HEK293 (cell line): ENCODE data around the gene AKAIN1.
A peak's percentile ranks its signal among the peaks of the same experiment; 100 is the strongest.

Experiments used
- CTCF ChIA-PET: fragments of 350-600 bp; formaldehyde crosslinking; extraction: SDS; loops from one replicate; lab custom pipeline; 2021; ENCODE audit warnings: antibody characterized with exemption; lab: Yijun Ruan, JAX
- POLR2A ChIA-PET: fragments of 300-600 bp; formaldehyde crosslinking; extraction: SDS; loops from one replicate; lab custom pipeline; 2020; ENCODE audit warnings: antibody characterized with exemption, inconsistent platforms; lab: Yijun Ruan, JAX
- H3K27ac ChIP-seq: fragments of 200-500 bp; sonication (Bioruptor generic); 2 replicates; pipeline ENCODE4 v1.5.1; 2014; ENCODE audit warnings: low read depth, low read length, control low read depth, inconsistent platforms; ENCODE audit errors: extremely low read depth
- H3K36me3 ChIP-seq, 2 experiments: fragments of 200-500 bp in 1 of 2; sonication (Bioruptor generic) in 1 of 2; 1 replicate in 1 of 2; 2 replicates in 1 of 2; pipeline ENCODE4 v1.5.1; 2014 to 2017; ENCODE audit warnings: inconsistent platforms in 2 of 2, low read length in 2 of 2; ENCODE audit not compliant: control insufficient read depth in 2 of 2, insufficient read depth in 1 of 2
- H3K4me1 ChIP-seq: fragments of 200-500 bp; sonication (Bioruptor generic); 2 replicates; pipeline ENCODE4 v1.5.1; 2014; ENCODE audit warnings: mild to moderate bottlenecking, low read length, inconsistent platforms; ENCODE audit not compliant: control insufficient read depth, insufficient read depth
- H3K4me3 ChIP-seq: 2 replicates; pipeline ENCODE4 v1.5.1; 2011; ENCODE audit warnings: low read depth, mild to moderate bottlenecking, control low read depth, low read length, moderate library complexity
- H3K9me3 ChIP-seq: fragments of 200-500 bp; sonication (Bioruptor generic); 2 replicates; pipeline ENCODE4 v1.5.1; 2014; ENCODE audit warnings: low read depth, low read length, inconsistent platforms; ENCODE audit not compliant: control insufficient read depth, insufficient read depth
- HIC1 ChIP-seq: fragments of 450-650 bp; formaldehyde crosslinking; IDR thresholded peaks from 2 replicates; pipeline ENCODE4 v1.5.1; 2016; ENCODE audit warnings: missing biosample characterization, missing genetic modification characterization
- HOXC10 ChIP-seq: sonication (generic); formaldehyde crosslinking; IDR thresholded peaks from 2 replicates; pipeline ENCODE4 v1.8.1; 2023; ENCODE audit warnings: mild to moderate bottlenecking, missing genetic modification reagents
- HOXD13 ChIP-seq: sonication (generic); formaldehyde crosslinking; IDR thresholded peaks from 2 replicates; pipeline ENCODE4 v1.8.0; 2022; ENCODE audit warnings: missing genetic modification reagents, borderline replicate concordance
- IKZF3 ChIP-seq: fragments of 450-650 bp; IDR thresholded peaks from 2 replicates; pipeline ENCODE4 v1.5.0; 2018; ENCODE audit warnings: missing biosample characterization, mild to moderate bottlenecking, missing genetic modification characterization, moderate library complexity
- INSM2 ChIP-seq: fragments of 450-650 bp; formaldehyde crosslinking; IDR thresholded peaks from 2 replicates; pipeline ENCODE4 v1.5.1; 2016; ENCODE audit warnings: missing biosample characterization, missing genetic modification characterization
- KLF1 ChIP-seq: fragments of 450-650 bp; formaldehyde crosslinking; IDR thresholded peaks from 2 replicates; pipeline ENCODE4 v1.5.1; 2016; ENCODE audit warnings: missing biosample characterization, missing genetic modification characterization
- KLF9 ChIP-seq: fragments of 450-650 bp; formaldehyde crosslinking; IDR thresholded peaks from 2 replicates; pipeline ENCODE4 v1.5.1; 2016; ENCODE audit warnings: missing biosample characterization, missing genetic modification characterization, low read depth
- OVOL3 ChIP-seq: fragments of 450-650 bp; formaldehyde crosslinking; IDR thresholded peaks from 2 replicates; pipeline ENCODE4 v1.5.1; 2016; ENCODE audit warnings: missing biosample characterization, missing genetic modification characterization
- REST ChIP-seq: fragments of 450-650 bp; formaldehyde crosslinking; IDR thresholded peaks from 2 replicates; pipeline ENCODE4 v1.5.1; 2016; ENCODE audit warnings: missing biosample characterization, missing genetic modification characterization
- SCRT2 ChIP-seq: fragments of 450-650 bp; formaldehyde crosslinking; IDR thresholded peaks from 2 replicates; pipeline ENCODE4 v1.5.1; 2016; ENCODE audit warnings: missing biosample characterization, missing genetic modification characterization
- ZNF10 ChIP-seq: fragments of 450-650 bp; formaldehyde crosslinking; IDR thresholded peaks from 2 replicates; pipeline ENCODE4 v1.5.1; 2017; ENCODE audit warnings: missing biosample characterization, missing genetic modification characterization
- ZNF132 ChIP-seq: fragments of 450-650 bp; formaldehyde crosslinking; IDR thresholded peaks from 2 replicates; pipeline ENCODE4 v1.5.1; 2017; ENCODE audit warnings: missing biosample characterization, missing genetic modification characterization, borderline replicate concordance
- ZNF18 ChIP-seq: fragments of 450-650 bp; formaldehyde crosslinking; IDR thresholded peaks from 2 replicates; pipeline ENCODE4 v1.5.1; 2016; ENCODE audit warnings: missing biosample characterization, missing genetic modification characterization
- ZNF24 ChIP-seq: fragments of 450-650 bp; formaldehyde crosslinking; IDR thresholded peaks from 2 replicates; pipeline ENCODE4 v1.5.1; 2016; ENCODE audit warnings: missing biosample characterization, missing genetic modification characterization
- ZNF362 ChIP-seq: fragments of 450-650 bp; formaldehyde crosslinking; IDR thresholded peaks from 2 replicates; pipeline ENCODE4 v1.5.1; 2016; ENCODE audit warnings: missing biosample characterization, missing genetic modification characterization
- ZNF366 ChIP-seq: fragments of 450-650 bp; formaldehyde crosslinking; conservative IDR thresholded peaks from 2 replicates; pipeline ENCODE4 v1.5.1; 2016; ENCODE audit warnings: missing biosample characterization, missing genetic modification characterization
- ZNF426 ChIP-seq: fragments of 450-650 bp; formaldehyde crosslinking; IDR thresholded peaks from 2 replicates; pipeline ENCODE4 v1.5.1; 2017; ENCODE audit warnings: missing biosample characterization, missing genetic modification characterization, mild to moderate bottlenecking, inconsistent platforms, moderate library complexity
- ZNF48 ChIP-seq: fragments of 450-650 bp; formaldehyde crosslinking; IDR thresholded peaks from 2 replicates; pipeline ENCODE4 v1.5.1; 2016; ENCODE audit warnings: missing biosample characterization, missing genetic modification characterization
- ZNF548 ChIP-seq: fragments of 450-650 bp; formaldehyde crosslinking; IDR thresholded peaks from 2 replicates; pipeline ENCODE4 v1.5.1; 2016; ENCODE audit warnings: missing biosample characterization, missing genetic modification characterization
- ZNF624 ChIP-seq: fragments of 450-650 bp; formaldehyde crosslinking; IDR thresholded peaks from 2 replicates; pipeline ENCODE4 v1.5.1; 2017; ENCODE audit warnings: missing biosample characterization, missing genetic modification characterization
- ZNF660 ChIP-seq: fragments of 450-650 bp; IDR thresholded peaks from 2 replicates; pipeline ENCODE4 v1.5.1; 2018; ENCODE audit warnings: missing biosample characterization, mild to moderate bottlenecking, missing genetic modification characterization
- ZNF76 ChIP-seq: fragments of 450-650 bp; formaldehyde crosslinking; IDR thresholded peaks from 2 replicates; pipeline ENCODE4; 2016; ENCODE audit warnings: low read depth, missing biosample characterization, missing genetic modification characterization, borderline replicate concordance
- ZXDB ChIP-seq: fragments of 450-650 bp; formaldehyde crosslinking; IDR thresholded peaks from 2 replicates; pipeline ENCODE4 v1.5.1; 2016; ENCODE audit warnings: missing biosample characterization, missing genetic modification characterization

Gene AKAIN1

GRCh38 chr18:5110266-5110665, 86.8 kb downstream of the AKAIN1 start:
- ChIA-PET POLR2A (no interaction called here), CTCF (interaction anchor here (1.5 kb wide), 1 partner anchor 9 kb away, joined by 3 read pairs; no protein-coding TSS in a partner anchor)
- TF ChIP-seq HIC1 (tag by site-specific recombination) (no peak), KLF1 (tag by site-specific recombination) (no peak), ZNF426 (no peak), ZNF548 (tag by site-specific recombination) (no peak), ZNF10 (tag by site-specific recombination) (no peak), ZNF132 (tag by site-specific recombination) (no peak), SCRT2 (no peak), HOXC10 (CRISPR knock-in tag) (no peak), ZNF18 (tag by site-specific recombination) (no peak), KLF9 (no peak)
- no peaks in the 10 kb centered on the region for H3K4me1 ChIP-seq
- H3K4me3 ChIP-seq, result no peak overlapping the region
- H3K27ac ChIP-seq, result no peak overlapping the region
- H3K36me3 ChIP-seq, result no peaks in the 10 kb centered on the region
- no peaks in the 10 kb centered on the region for H3K9me3 ChIP-seq

GRCh38 chr18:5107988-5108387, 89.1 kb downstream of the AKAIN1 start:
- Histone ChIP-seq H3K36me3 (no peaks in the 10 kb centered on the region), H3K4me3 (no peak overlapping the region), H3K4me1 (no peaks in the 10 kb centered on the region), H3K9me3 (no peaks in the 10 kb centered on the region), H3K27ac (no peak overlapping the region)
- TF ChIP-seq IKZF3 (tag by site-specific recombination) (no peak), ZNF48 (tag by site-specific recombination) (no peak), REST (tag by site-specific recombination) (0 out of 2 replicates have a peak, but pooled peaks have one; percentile 63), ZNF76 (no peak), OVOL3 (tag by site-specific recombination) (no peak)
- ChIA-PET CTCF (no interaction called here), POLR2A (no interaction called here)

- H3K27ac ChIP-seq, result no peak overlapping the region
- H3K9me3 ChIP-seq, result no peaks in the 10 kb centered on the region
- no peak overlapping the region for H3K4me3 ChIP-seq
- no peaks in the 10 kb centered on the region for H3K4me1 ChIP-seq
- POLR2A ChIA-PET, result no interaction called here
- CTCF ChIA-PET, result no interaction called here
- no peaks in the 10 kb centered on the region for H3K36me3 ChIP-seq
- no peak for TF ChIP-seq ZNF624 (tag by site-specific recombination)
- no peak for TF ChIP-seq ZNF362 (tag by site-specific recombination)
- no peak for TF ChIP-seq IKZF3 (tag by site-specific recombination)
- TF ChIP-seq INSM2, result no peak
- no peak for TF ChIP-seq ZNF24
- TF ChIP-seq ZNF660 (tag by site-specific recombination), result no peak
- no peak for TF ChIP-seq HOXD13 (CRISPR knock-in tag)
- no peak for TF ChIP-seq ZNF366 (tag by site-specific recombination)
- TF ChIP-seq ZXDB (tag by site-specific recombination), result no peak
Observed at GRCh38 chr18:5106730-5107129, 90.3 kb downstream of the AKAIN1 start.
